ENCODE data around the gene DONSON.

The DONSON gene

GRCh38 chr21:33541756-33542639, 46.5 kb downstream of the DONSON start, which contains the start of gene GART:
Gene GART, minus strand, starts transcription at chr21:33542117. Its CDS starts 2,802 bp downstream, at chr21:33539315.
- peak; percentile 73 for DNase-seq (ENCODE audit: low read depth)

- no peak for DNase-seq (ENCODE audit: low read depth)
Observed at GRCh38 chr21:33541105-33541711, 47.3 kb downstream of the DONSON start.

DNA sequence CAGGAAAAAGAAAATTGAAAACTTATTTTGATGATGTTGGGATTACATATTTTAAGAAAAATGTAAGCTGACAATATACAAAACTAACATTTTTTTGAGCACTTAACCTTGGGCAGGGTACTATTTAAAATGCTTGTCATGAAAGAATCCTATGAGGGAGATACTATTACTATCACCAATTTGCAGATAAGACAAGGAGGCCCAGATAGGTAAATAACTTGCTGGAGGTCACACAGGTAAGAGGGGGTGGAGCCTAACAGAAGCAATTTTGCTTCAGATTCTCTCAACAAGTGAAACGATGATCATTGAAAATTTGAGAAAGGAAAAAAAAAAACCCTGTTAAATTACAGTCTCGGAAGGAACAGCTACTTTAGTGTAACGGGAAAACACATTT, 47.8 kb downstream of the DONSON start:
- DNase-seq (ENCODE audit: low read depth), result no peak

GRCh38 chr21:33539616-33540015, 48.9 kb downstream of the DONSON start:
- no peak for DNase-seq (ENCODE audit: low read depth)

GRCh38 chr21:33537212-33537611, 51.3 kb downstream of the DONSON start:
- no peak for DNase-seq (ENCODE audit: low read depth)

- no peak for DNase-seq (ENCODE audit: low read depth)
Observed at GRCh38 chr21:33531007-33531406, 57.5 kb downstream of the DONSON start.
